ENCODE measurements around the gene TRMT61A. TPM values are rescaled to one million over a fixed set of nuclear protein-coding genes. Genes with fewer than 3 reads are reported as not detected.

Gene TRMT61A
- total RNA-seq, result 10 to 100 TPM; 20.6 to 22.1 TPM

DNA sequence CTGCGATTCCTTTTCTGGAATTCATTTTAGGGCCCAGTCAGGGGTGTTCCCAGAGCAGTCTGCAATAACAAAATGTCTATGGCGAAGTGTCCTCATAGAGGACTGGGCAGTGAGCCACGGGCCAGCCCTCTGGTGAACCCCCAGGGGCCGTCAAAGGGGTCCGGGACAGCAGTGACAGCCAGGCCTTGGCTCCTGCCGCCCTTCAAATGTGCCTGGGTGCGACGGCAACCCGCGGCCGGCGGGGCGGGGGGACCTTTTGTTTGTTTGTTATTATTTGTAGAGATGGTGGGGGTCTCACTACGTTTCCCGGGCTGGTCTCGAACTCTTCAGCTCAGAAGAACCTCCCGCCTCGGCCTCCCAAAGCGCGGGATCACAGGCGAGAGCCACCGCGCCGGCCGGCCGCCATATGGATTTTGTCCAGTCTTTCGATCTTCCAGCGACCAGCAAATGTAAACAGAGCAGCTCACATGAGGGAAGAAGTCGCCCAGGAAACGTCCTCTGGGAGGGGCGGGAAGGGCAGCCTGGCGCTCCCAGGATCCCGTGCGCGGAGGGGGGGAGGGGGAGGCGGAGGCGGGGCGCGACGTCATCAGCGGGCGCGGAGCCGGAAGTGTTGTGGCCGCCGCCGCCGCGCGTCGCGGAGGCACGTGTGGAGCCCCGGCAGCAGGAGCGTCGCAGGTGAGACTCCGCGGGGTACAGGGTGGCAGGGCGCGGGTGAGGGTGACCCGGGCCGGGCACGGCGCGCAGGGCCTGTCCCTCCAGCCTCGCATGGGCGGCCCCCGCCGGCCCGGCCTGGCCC, at the start of gene TRMT61A:
Gene TRMT61A (plus strand): TSS at position 610 of the 796 bp plus-strand sequence. CDS start 783 bp downstream, outside the sequence.
- Mint-ChIP-seq H3K36me3 (peaks cover 12% of the 10 kb centered on the region), H3K27ac (peak within 1 kb of the TSS; percentile 96), H3K27me3 (peaks cover 6% of the 10 kb centered on the region), H3K4me3 (peak within 1 kb of the TSS; percentile 98), H3K4me1 (peaks cover 29% of the 10 kb centered on the region), H3K9me3 (no peaks in the 10 kb centered on the region)
- peak; percentile 73 for DNase-seq

DNA sequence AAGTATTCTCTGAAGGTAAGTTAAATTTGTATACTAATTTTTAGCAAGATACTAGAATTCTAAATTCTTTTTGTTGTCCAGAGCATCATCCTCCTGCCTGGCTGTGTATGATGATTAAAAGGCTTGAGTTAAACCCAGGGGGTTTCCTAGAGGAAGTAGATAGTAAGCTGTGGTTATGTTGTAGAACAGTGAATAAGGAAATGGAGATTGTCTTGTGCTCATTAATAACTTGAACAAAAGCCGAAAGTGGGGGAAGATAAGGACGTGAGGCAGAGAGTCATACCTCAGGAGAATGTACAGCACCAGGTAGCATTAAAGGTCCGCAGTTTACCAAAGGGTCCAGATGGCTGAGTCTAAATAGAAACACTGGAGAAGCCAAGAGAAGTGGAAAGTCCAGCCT, 48.4 kb upstream of the TRMT61A start:
- Mint-ChIP-seq H3K27ac (peak overlapping the region; percentile 44), H3K36me3 (peaks cover 26% of the 10 kb centered on the region), H3K27me3 (no peaks in the 10 kb centered on the region), H3K4me1 (peaks cover 18% of the 10 kb centered on the region), H3K9me3 (no peaks in the 10 kb centered on the region), H3K4me3 (no peak overlapping the region)
- no peak for DNase-seq

DNA sequence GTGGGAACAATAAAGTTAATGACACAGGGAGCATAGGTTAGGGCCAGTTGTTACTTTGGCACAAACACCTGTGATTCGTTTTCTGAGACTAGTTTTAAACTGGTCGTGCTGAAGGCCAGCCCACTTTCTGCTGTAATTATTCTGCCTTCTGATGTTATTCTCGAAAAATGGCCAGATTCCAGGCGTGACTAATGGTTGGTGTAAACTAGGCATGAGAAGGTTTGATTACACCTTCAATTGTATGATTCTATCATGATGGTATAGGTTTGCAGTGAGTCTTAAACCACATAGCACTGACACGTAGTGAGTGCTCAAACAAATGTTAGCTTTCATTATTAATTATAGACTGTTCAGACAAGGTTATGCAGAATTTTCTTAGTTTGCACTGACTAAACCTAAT, 45.4 kb upstream of the TRMT61A start:
- Mint-ChIP-seq H3K27me3 (no peaks in the 10 kb centered on the region), H3K9me3 (no peaks in the 10 kb centered on the region), H3K27ac (no peak overlapping the region), H3K36me3 (peaks cover 18% of the 10 kb centered on the region), H3K4me3 (no peak overlapping the region), H3K4me1 (peaks cover 16% of the 10 kb centered on the region)
- DNase-seq, result no peak

DNA sequence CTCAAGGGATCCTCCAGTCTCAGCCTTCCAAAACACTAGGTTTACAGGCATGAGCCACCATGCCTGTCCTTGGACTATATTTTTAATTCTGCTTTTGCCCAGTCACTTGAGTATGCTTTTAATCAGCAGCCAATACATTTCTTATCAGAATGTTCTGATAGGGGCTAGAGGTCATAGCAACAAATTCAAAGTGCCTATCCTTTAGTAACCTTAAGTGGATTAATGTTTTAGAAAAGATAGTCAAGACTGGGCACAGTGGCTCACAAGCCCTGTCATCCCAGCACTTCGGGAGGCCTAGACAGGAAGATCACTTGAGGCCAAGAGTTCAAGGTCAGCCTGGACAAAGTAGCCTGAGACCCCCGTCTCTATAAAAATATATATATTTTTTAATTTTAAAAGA, 43.5 kb upstream of the TRMT61A start:
- no peak for DNase-seq

DNA sequence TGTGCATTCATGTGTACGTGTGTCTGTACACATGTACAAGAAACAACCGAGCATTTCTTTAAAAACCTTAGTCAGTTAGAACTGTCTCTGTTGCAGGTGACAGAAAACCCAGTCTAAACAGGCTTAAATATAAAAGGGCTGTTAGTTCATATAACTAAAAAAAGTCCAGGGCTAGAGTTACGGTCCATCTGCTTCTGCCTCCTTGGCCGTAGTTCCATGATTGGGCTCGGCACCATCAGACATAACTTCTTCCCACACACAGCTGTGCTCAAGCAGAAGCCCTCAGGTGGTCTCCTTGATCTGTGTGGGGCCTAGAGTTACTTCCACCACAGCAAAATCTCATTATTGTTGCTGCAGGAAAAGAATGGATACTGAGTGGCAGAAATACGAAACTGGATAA, 40.9 kb upstream of the TRMT61A start:
- no peak overlapping the region for H3K27ac Mint-ChIP-seq
- peaks cover 8% of the 10 kb centered on the region for H3K36me3 Mint-ChIP-seq
- no peak for DNase-seq
- no peaks in the 10 kb centered on the region for H3K4me1 Mint-ChIP-seq
- H3K9me3 Mint-ChIP-seq, result no peaks in the 10 kb centered on the region
- no peaks in the 10 kb centered on the region for H3K27me3 Mint-ChIP-seq
- H3K4me3 Mint-ChIP-seq, result no peak overlapping the region

More for the DNA sequence above, 43.5 kb upstream of the TRMT61A start:
- peaks cover 16% of the 10 kb centered on the region for H3K36me3 Mint-ChIP-seq
- no peaks in the 10 kb centered on the region for H3K27me3 Mint-ChIP-seq
- peaks cover 9% of the 10 kb centered on the region for H3K4me1 Mint-ChIP-seq
- no peaks in the 10 kb centered on the region for H3K9me3 Mint-ChIP-seq
- no peak overlapping the region for H3K4me3 Mint-ChIP-seq
- H3K27ac Mint-ChIP-seq, result no peak overlapping the region

DNA sequence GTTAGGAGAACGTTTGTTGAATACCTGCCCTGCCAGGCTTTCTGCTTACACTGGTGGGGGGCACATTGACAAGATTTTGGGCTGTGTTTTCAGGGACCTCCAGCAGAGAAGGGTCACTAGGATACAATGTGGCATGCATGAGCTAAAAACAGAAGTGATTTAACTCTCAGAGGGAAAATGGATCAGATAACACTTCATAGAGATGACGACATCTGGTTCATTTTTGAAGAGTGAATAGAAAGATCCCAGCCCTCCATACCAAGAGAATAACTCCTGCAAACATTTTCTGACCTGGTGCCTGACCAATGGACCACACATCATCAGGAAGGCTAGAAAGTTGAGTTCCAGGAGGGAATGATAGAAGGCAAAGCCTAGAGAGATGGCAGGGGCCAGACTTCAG, 40.0 kb upstream of the TRMT61A start:
- no peaks in the 10 kb centered on the region for H3K4me1 Mint-ChIP-seq
- no peaks in the 10 kb centered on the region for H3K9me3 Mint-ChIP-seq
- H3K27ac Mint-ChIP-seq, result no peak overlapping the region
- H3K36me3 Mint-ChIP-seq, result peaks cover 4% of the 10 kb centered on the region
- no peak for DNase-seq
- H3K4me3 Mint-ChIP-seq, result no peak overlapping the region
- no peaks in the 10 kb centered on the region for H3K27me3 Mint-ChIP-seq

DNA sequence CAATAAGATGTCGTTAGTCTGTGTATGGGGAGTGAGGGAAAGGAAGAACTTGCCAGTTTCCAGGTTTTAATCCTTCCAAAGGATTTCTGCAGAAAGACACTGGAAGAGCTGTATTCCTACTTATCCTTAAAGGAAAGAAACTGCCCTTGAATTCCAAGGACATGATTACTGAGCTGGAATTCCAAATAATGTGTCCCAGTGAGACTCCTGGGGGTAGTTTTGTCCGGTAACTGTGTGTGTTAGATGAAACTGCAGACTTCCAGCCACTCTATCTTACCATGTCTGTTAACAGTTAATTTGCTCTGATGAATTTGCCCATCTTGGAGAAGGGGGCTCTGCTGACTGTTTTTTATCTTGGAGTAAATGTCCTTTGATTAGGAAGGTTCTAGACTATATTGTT, 39.4 kb upstream of the TRMT61A start:
- peaks cover 4% of the 10 kb centered on the region for H3K36me3 Mint-ChIP-seq
- H3K4me3 Mint-ChIP-seq, result no peak overlapping the region
- no peak overlapping the region for H3K27ac Mint-ChIP-seq
- no peaks in the 10 kb centered on the region for H3K4me1 Mint-ChIP-seq
- no peaks in the 10 kb centered on the region for H3K9me3 Mint-ChIP-seq
- no peak for DNase-seq
- H3K27me3 Mint-ChIP-seq, result no peaks in the 10 kb centered on the region

DNA sequence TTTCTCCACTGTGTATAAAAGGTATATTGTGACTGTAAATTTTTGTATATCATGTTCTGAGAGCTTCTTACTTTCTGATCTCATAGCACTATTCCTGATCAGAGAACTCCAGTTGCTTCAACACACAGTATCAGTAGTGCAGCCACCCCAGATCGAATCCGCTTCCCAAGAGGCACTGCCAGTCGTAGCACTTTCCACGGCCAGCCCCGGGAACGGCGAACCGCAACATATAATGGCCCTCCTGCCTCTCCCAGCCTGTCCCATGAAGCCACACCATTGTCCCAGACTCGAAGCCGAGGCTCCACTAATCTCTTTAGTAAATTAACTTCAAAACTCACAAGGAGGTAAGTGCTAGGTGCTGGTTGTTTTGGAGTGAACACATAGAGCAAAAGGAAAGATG, 37.3 kb upstream of the TRMT61A start:
- Mint-ChIP-seq H3K4me1 (no peaks in the 10 kb centered on the region), H3K4me3 (no peak overlapping the region), H3K36me3 (peaks cover 2% of the 10 kb centered on the region), H3K27me3 (no peaks in the 10 kb centered on the region), H3K9me3 (no peaks in the 10 kb centered on the region), H3K27ac (peak overlapping the region; percentile 3)
- DNase-seq, result no peak

DNA sequence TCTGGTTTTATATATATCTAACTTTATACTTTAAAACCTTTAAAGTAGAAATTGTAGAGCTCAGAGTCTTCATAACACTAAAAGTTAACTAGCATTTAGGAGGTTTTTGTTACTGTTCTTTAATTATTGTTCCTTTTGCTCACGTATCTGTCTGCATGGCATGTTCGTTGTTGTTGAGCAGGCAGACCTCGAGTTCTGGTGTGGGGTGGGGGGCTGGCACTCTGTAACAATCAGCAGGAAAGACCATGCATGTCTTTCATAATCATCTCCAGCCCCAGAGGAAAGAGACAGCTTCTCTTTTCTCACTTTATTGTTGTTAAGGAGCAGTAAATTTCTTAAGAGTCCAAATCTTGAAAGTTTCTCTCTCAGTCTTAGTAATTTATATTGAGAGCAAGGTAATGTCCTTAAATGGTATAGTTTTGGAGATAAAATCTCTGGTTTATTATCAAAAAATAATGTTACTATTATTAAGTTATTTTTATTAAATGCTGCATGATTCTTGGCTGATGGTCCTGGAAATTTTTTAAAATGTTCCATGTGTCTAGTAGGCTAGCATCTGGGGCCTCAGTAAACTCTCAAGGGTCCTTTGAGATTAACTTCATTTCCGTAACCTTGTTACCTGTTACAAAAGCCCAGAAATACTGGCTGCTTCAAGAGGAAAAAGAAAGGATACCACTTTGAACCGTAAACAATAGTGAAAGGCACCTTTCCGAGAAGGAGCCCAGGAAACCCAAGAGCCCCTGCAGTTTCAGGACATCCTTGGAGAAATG, 36.7 kb upstream of the TRMT61A start:
- H3K4me1 Mint-ChIP-seq, result no peaks in the 10 kb centered on the region
- no peak overlapping the region for H3K27ac Mint-ChIP-seq
- H3K4me3 Mint-ChIP-seq, result no peak overlapping the region
- peaks cover 2% of the 10 kb centered on the region for H3K36me3 Mint-ChIP-seq
- H3K27me3 Mint-ChIP-seq, result no peaks in the 10 kb centered on the region
- no peaks in the 10 kb centered on the region for H3K9me3 Mint-ChIP-seq
- DNase-seq, result no peak

DNA sequence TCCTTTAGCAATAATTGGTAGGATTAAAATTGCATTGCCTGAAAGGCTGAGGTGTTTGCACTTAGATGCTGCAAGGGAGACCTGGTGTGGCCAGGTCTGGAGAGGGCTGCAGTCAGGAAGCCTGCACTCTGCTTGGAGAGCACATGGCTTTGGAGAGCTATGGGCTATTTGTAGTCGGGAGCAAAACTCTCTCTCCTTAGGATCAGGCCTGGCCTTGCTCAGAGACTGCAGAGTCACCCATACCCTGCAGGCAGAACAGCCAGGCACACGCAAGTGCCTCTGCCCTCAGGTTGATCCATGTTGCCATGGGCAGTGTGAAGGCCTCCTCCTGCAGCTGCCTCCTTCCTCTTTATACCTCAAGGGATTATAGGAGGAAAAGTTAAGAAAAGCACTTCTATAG, 33.1 kb upstream of the TRMT61A start:
- H3K36me3 Mint-ChIP-seq, result peaks cover 8% of the 10 kb centered on the region
- H3K9me3 Mint-ChIP-seq, result no peaks in the 10 kb centered on the region
- H3K4me3 Mint-ChIP-seq, result no peak overlapping the region
- peaks cover 7% of the 10 kb centered on the region for H3K4me1 Mint-ChIP-seq
- no peaks in the 10 kb centered on the region for H3K27me3 Mint-ChIP-seq
- DNase-seq, result no peak
- no peak overlapping the region for H3K27ac Mint-ChIP-seq

DNA sequence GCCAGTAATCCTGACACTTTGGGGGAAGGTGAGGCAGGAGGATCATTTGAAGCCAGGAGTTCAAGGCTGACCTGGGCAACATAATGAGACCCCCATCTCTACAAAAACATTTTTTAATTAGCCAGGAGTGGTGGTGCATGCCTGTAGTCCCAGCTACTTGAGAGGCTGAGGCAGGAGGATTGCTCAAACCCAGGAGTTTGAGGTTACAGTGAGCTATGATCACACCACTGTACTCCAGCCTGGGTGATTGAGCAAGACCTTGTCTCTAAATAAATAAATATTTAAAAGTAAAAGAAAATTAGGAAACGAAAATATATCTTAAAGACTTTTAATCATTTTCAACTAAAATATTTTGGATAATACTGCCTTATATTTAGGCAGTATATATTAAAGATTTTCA, 32.2 kb upstream of the TRMT61A start:
- H3K9me3 Mint-ChIP-seq, result no peaks in the 10 kb centered on the region
- DNase-seq, result no peak
- peaks cover 7% of the 10 kb centered on the region for H3K4me1 Mint-ChIP-seq
- no peak overlapping the region for H3K4me3 Mint-ChIP-seq
- H3K27me3 Mint-ChIP-seq, result no peaks in the 10 kb centered on the region
- H3K36me3 Mint-ChIP-seq, result peaks cover 11% of the 10 kb centered on the region
- no peak overlapping the region for H3K27ac Mint-ChIP-seq

DNA sequence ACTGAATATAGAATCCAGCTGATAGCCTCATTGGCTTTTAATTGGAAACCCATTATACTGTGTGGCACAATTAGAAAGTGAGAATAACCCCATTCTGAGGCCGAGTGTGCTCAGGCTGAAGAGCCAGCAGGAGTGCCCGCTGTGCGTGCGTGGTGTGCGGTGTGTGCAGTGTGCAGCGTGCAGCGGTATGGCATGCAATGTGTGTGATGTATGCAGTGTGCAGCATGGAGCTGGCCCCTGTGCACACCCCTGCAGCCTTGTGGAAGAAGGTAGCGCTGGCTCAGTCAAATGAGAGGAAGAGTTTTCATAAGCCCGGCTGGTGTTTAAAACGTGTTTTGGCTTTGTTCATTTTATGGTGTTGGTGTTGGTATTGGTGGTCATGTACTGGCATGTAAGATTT, 29.3 kb upstream of the TRMT61A start:
- Mint-ChIP-seq H3K36me3 (peaks cover 17% of the 10 kb centered on the region), H3K27me3 (no peaks in the 10 kb centered on the region), H3K9me3 (no peaks in the 10 kb centered on the region), H3K4me3 (no peak overlapping the region), H3K4me1 (peaks cover 10% of the 10 kb centered on the region), H3K27ac (no peak overlapping the region)
- DNase-seq, result no peak

DNA sequence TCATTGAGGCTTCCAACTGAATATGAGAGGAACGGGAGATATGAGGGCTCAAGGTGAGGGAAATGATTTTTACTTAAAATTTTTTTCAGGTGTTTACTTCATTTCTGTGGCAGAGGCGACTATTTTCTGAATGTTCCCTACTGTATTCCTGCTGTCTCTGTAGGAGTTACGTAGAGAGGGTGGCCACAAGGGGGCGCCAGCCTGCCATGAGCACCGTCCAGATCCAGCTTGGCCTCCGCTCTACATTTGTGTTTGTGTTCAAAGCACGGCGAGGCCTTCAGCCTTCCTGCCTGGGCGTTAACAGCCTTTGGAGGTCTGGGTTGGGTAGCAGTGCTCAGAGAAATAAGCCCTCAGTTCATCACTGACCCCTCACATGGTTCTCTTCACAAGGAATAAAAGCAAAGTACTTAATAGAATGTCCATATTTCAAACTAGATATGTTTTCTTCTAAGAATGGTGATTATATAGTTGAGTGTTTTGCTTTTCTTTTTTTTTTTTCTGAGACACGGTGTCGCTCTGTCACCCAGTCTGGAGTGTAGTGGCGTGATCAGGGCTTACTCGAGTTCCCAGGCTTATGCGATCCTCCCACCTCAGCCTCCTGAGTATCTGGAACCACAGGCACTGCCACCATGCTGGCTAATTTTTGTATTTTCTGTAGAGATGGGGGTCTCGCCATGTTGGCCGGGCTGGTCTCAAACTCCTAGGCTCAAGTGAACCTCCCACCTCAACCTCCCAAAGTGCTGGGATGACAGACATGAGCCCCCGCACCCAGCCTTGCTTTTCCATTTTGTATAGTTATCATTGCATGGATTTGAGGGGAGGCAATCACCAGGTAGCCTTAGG, 28.6 kb upstream of the TRMT61A start:
- Mint-ChIP-seq H3K9me3 (no peaks in the 10 kb centered on the region), H3K4me3 (no peak overlapping the region), H3K4me1 (peaks cover 10% of the 10 kb centered on the region), H3K27ac (no peak overlapping the region), H3K36me3 (peaks cover 20% of the 10 kb centered on the region), H3K27me3 (no peaks in the 10 kb centered on the region)
- DNase-seq, result peak; percentile 74

DNA sequence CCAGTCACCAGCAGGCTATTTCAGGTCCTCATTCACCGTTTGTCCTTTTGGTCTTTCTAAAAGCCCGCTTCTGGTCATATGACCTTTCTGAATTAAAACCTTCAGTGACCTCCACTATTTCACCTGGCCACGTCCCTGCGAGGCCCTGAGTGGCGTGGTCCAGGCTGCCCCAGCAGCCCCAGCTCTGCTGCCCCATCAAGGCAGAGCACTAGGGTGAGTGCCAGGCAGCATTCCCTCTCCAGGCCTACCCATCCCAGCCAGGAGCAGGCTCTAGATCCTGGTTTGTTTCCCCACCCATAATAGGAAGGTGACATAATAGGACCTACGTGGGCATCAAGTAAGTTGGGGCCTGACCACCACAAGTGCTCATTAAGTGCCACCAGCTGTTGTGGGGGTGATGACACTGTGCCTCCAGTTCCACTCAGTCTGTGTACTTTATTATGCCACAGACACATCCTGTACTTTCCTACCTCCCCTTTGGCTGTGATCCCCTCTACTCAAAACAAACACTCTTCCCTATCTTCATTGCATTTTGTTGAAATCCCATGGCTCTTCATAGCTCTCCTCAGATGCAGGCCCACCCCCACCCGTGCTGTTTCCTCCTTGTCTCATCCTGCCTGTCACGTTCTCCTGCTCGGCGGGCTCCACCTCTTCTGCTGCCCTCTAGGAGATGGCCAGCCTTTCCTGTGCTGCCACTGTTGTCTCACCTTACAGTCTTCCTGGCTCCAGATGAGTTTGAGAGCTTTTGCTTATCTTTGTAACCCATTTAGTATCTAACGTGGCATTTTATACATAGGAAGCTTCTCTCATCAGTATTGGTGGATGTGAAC, 27.7 kb upstream of the TRMT61A start:
- no peak for DNase-seq
- peaks cover 10% of the 10 kb centered on the region for H3K4me1 Mint-ChIP-seq
- H3K9me3 Mint-ChIP-seq, result no peaks in the 10 kb centered on the region
- H3K36me3 Mint-ChIP-seq, result peaks cover 21% of the 10 kb centered on the region
- no peak overlapping the region for H3K4me3 Mint-ChIP-seq
- H3K27ac Mint-ChIP-seq, result no peak overlapping the region
- no peaks in the 10 kb centered on the region for H3K27me3 Mint-ChIP-seq
